Activated naive CD8-positive, alpha-beta T cell (primary cell): ENCODE results near the gene SLC19A1.
A peak's percentile ranks its signal among the peaks of the same experiment; 100 is the strongest.
"Not testable (repeated sequence)": the region's sequence is repeated elsewhere in the genome, so short reads cannot be mapped to it uniquely, and the experiment has no call there.

Experiments
- H3K27ac Mint-ChIP-seq: one replicate; pipeline ENCODE4 v1.8.0; 2021; ENCODE audit warnings: mixed read lengths
- H3K27me3 Mint-ChIP-seq: one replicate; pipeline ENCODE4 v1.8.0; 2021; ENCODE audit warnings: mixed read lengths
- H3K36me3 Mint-ChIP-seq: one replicate; pipeline ENCODE4 v1.8.0; 2021; ENCODE audit warnings: mixed read lengths
- H3K4me1 Mint-ChIP-seq: one replicate; pipeline ENCODE4 v1.8.0; 2021; ENCODE audit warnings: low read depth, mixed read lengths
- H3K4me3 Mint-ChIP-seq: one replicate; pipeline ENCODE4 v1.8.0; 2021; ENCODE audit warnings: mild to moderate bottlenecking, mixed read lengths
- H3K9me3 Mint-ChIP-seq: one replicate; pipeline ENCODE4 v1.8.0; 2021; ENCODE audit warnings: low read depth, mixed read lengths

The SLC19A1 gene

DNA sequence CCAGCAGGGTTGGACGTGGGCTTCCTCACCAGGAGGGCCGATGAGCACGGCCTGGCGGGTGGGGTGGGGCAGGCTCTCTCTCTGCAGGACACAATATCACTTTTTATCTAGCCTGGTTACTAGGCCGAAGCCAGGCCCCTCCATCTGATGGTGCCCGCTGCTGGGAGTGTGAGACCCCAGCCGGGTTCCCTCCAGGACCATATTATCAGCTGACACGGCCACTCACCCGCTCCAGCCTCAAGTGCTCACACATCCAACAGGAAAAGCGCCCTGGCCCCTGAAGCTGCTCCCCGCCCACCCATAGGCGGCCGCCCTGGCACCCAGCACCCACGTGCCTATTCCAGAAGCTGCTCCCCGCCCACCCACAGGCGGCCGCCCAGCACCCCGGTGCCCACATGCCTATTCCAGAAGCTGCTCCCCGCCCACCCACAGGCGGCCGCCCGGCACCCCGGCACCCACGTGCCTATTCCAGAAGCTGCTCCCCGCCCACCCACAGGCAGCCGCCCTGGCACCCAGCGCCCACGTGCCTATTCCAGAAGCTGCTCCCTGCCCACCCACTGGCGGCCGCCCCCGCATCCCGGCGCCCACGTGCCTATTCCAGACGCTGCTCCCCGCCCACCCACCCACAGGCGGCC is 5.0 kb downstream of the SLC19A1 start:
- Mint-ChIP-seq H3K4me1 (peaks cover 23% of the 10 kb centered on the region), H3K27me3 (no peaks in the 10 kb centered on the region), H3K4me3 (no peak overlapping the region), H3K27ac (no peak overlapping the region), H3K36me3 (peaks cover 2% of the 10 kb centered on the region), H3K9me3 (no peaks in the 10 kb centered on the region)

DNA sequence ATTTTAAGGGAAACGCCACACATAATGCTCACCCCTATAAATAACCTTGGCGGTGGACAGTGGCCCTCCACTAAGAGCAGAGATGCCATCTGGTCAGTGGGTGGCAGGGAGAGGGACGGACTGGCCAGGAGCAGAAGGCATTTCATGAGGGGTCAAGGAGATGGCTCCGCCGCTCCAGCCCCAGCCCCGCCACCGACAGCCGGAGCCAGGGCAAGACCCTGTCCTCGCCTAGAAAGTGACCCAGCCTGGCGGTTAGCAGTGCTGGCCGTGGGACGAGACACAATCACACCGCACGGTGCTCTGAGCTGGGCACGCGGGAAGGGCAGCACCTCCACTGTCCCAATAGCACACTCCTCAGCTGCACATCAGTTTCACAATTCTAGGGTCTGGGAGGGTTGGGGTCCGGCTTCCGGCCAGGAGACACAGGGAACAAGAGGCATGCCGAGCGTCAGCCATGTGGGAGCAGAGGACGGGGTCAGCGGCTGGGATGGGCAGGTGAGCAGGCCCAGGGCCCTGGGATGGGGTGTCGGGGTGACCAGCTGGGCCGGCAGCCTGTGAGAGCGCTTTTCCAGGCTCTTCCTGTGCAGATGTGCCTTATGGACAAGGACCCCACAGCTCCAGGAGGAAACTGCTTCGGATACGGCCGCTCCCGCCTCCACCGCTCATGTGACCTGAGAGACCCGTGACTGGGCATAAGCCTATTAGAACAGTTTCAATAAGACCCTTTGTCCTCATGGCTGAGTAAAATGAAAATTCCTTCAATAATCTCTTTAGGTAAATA is 5.7 kb downstream of the SLC19A1 start:
- H3K27ac Mint-ChIP-seq = no peak overlapping the region
- H3K4me3 Mint-ChIP-seq = peak overlapping the region; percentile 46
- peaks cover 23% of the 10 kb centered on the region for H3K4me1 Mint-ChIP-seq
- no peaks in the 10 kb centered on the region for H3K9me3 Mint-ChIP-seq
- peaks cover 2% of the 10 kb centered on the region for H3K36me3 Mint-ChIP-seq
- no peaks in the 10 kb centered on the region for H3K27me3 Mint-ChIP-seq

DNA sequence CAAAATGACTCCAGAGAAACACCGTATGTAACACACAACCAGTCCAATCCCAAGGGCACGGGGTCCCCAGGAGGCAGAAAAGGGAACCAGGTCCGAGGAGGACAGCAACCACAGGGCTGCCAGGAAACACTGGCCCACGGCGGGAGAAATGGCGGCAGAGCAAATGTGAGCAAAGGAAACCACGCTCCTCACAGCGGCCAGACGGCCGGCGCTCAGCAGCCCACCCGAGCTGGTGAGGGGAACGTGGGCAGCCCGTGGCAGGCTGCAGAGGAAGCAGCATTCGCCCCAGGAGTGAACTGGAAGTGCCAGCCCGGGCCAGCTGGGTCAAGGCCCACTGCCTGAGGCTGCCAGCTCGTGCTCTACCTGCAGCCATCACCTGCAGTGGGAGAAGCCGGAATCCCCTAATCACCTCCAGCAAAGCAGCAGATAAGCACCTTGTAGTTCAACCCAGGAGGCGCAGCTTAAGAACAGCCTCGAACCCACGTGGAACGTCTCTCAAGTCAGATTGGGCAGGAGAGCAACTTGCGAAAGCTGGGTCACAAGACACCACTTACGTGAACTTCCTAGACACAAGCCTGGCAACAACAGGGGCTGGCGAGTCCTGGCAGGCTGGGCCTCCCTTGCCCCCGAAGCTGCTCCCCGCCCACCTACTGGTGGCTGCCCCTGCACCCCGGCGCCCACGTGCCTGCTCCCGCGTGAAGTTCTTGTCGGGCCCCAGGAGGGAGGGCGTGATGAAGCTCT is 6.7 kb downstream of the SLC19A1 start:
- Mint-ChIP-seq H3K27ac (no peak overlapping the region), H3K27me3 (no peaks in the 10 kb centered on the region), H3K36me3 (no peaks in the 10 kb centered on the region), H3K9me3 (no peaks in the 10 kb centered on the region), H3K4me1 (peaks cover 14% of the 10 kb centered on the region), H3K4me3 (no peak overlapping the region)

DNA sequence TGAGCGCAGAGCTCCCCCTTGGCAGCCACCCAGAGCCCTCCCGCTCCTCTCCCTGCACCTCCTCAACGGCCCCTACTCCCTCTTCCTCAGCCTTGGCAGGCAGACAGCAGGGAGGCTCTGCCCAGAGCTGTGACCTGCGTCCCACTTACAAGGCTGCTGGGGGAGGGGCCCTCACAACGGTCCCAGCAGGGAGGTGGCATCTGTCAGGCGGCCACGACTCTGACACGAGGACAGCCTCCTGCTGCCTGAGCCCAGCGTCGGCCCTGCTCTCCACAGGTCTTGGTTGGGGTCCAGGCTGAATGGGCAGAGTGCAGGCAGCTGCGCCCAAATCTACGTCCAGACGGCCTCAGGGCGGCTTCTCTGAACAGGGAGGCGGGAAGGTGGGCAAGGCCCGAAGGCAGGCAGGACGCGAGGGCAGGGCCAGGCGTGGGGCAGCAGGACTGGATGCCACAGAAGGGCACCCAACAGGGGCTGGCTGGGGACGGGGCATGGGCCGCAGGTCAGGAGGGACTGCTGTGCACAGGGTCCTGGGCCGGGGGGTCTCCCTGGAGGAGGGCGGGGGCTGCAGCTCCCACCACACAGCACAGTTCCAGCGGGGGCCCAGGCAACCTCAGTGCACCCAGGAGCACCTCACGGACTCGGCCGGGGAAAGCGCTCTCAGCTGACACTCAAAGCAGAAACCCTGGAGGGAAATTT is 7.5 kb downstream of the SLC19A1 start:
- H3K36me3 Mint-ChIP-seq = no peaks in the 10 kb centered on the region
- H3K27me3 Mint-ChIP-seq = no peaks in the 10 kb centered on the region
- no peaks in the 10 kb centered on the region for H3K9me3 Mint-ChIP-seq
- H3K4me1 Mint-ChIP-seq = peaks cover 13% of the 10 kb centered on the region
- no peak overlapping the region for H3K27ac Mint-ChIP-seq
- no peak overlapping the region for H3K4me3 Mint-ChIP-seq

- Mint-ChIP-seq H3K9me3 (no peaks in the 10 kb centered on the region), H3K27ac (no peak overlapping the region), H3K4me3 (no peak overlapping the region), H3K4me1 (peaks cover 13% of the 10 kb centered on the region), H3K27me3 (no peaks in the 10 kb centered on the region), H3K36me3 (no peaks in the 10 kb centered on the region)
Measured at GRCh38 chr21:45533846-45534635, 8.2 kb downstream of the SLC19A1 start.

DNA sequence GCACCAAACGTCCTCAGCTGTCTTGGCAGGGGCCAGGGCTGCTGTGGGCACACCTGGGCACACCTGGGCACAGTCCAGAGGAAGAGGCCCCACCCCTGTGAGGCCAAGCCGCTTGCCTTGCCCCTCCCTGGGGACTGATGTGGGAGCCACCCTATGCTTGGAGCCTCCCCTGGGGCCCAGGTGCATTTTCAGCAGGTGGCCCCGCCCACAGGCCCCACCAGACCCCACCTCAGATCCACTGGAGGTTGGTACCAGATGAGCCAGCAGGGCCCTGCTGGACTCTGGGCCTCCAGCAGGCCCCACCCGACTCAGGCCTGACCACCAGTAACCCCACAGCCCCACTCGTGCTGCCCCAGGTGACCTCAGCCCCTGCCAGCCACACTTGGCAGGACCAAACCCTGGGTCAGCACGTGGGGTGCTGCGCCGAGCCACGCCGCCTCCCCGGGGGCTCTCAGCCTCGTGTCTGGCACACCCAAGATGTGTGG is 8.8 kb downstream of the SLC19A1 start:
- Mint-ChIP-seq H3K9me3 (no peaks in the 10 kb centered on the region), H3K4me1 (peaks cover 13% of the 10 kb centered on the region), H3K27ac (no peak overlapping the region), H3K27me3 (no peaks in the 10 kb centered on the region), H3K36me3 (no peaks in the 10 kb centered on the region), H3K4me3 (no peak overlapping the region)

- Mint-ChIP-seq H3K27me3 (no peaks in the 10 kb centered on the region), H3K4me1 (peaks cover 13% of the 10 kb centered on the region), H3K36me3 (no peaks in the 10 kb centered on the region), H3K9me3 (no peaks in the 10 kb centered on the region), H3K4me3 (peak overlapping the region; percentile 51), H3K27ac (peak overlapping the region; percentile 78)
Measured at GRCh38 chr21:45532826-45533360, 9.3 kb downstream of the SLC19A1 start.

- no peak overlapping the region for H3K27ac Mint-ChIP-seq
- no peaks in the 10 kb centered on the region for H3K9me3 Mint-ChIP-seq
- no peaks in the 10 kb centered on the region for H3K27me3 Mint-ChIP-seq
- no peak overlapping the region for H3K4me3 Mint-ChIP-seq
- no peaks in the 10 kb centered on the region for H3K36me3 Mint-ChIP-seq
- peaks cover 13% of the 10 kb centered on the region for H3K4me1 Mint-ChIP-seq
Measured at GRCh38 chr21:45531393-45532215, 10.6 kb downstream of the SLC19A1 start.

- not testable (repeated sequence) for H3K27ac Mint-ChIP-seq, H3K36me3 Mint-ChIP-seq, H3K9me3 Mint-ChIP-seq, H3K4me3 Mint-ChIP-seq, H3K27me3 Mint-ChIP-seq
- peaks cover 11% of the 10 kb centered on the region for H3K4me1 Mint-ChIP-seq
Measured at GRCh38 chr21:45531114-45531392, 11.2 kb downstream of the SLC19A1 start.

GRCh38 chr21:45530423-45531113 is 11.7 kb downstream of the SLC19A1 start:
- Mint-ChIP-seq H3K36me3 (no peaks in the 10 kb centered on the region), H3K9me3 (no peaks in the 10 kb centered on the region), H3K27ac (no peak overlapping the region)

GRCh38 chr21:45529785-45530422 is 12.3 kb downstream of the SLC19A1 start:
- peaks cover 7% of the 10 kb centered on the region for H3K4me1 Mint-ChIP-seq
- H3K27me3 Mint-ChIP-seq = no peaks in the 10 kb centered on the region
- H3K27ac Mint-ChIP-seq = no peak overlapping the region
- H3K36me3 Mint-ChIP-seq = no peaks in the 10 kb centered on the region
- H3K4me3 Mint-ChIP-seq = no peak overlapping the region
- H3K9me3 Mint-ChIP-seq = no peaks in the 10 kb centered on the region

More at GRCh38 chr21:45530423-45531113, 11.7 kb downstream of the SLC19A1 start:
- H3K27me3 Mint-ChIP-seq = no peaks in the 10 kb centered on the region
- H3K4me1 Mint-ChIP-seq = peaks cover 9% of the 10 kb centered on the region
- no peak overlapping the region for H3K4me3 Mint-ChIP-seq

- no peaks in the 10 kb centered on the region for H3K27me3 Mint-ChIP-seq
- no peaks in the 10 kb centered on the region for H3K9me3 Mint-ChIP-seq
- H3K36me3 Mint-ChIP-seq = no peaks in the 10 kb centered on the region
- no peak overlapping the region for H3K27ac Mint-ChIP-seq
- H3K4me1 Mint-ChIP-seq = peaks cover 5% of the 10 kb centered on the region
- no peak overlapping the region for H3K4me3 Mint-ChIP-seq
Measured at GRCh38 chr21:45528981-45529784, 13.1 kb downstream of the SLC19A1 start.
